PFSK-1 (cell line): ENCODE results near the gene SLC26A2.

Source experiments
- FOXP2 ChIP-seq: optimal IDR thresholded peaks from 2 replicates; pipeline ENCODE3; 2011; ENCODE audit warnings: borderline replicate concordance, control low read depth, inconsistent platforms; ENCODE audit not compliant: insufficient read depth; ENCODE audit errors: extremely low read length, extremely low read depth
- POLR2AphosphoS5 ChIP-seq: IDR thresholded peaks from 2 replicates; pipeline ENCODE4 v1.6.1; 2012; ENCODE audit warnings: low read depth, mild to moderate bottlenecking, control low read depth, low read length, moderate library complexity
- REST ChIP-seq, 2 experiments: IDR thresholded peaks; 2 replicates each; pipeline versions ENCODE4 v1.6.1 to v1.8.0; 2011 to 2012; ENCODE audit warnings: low read depth in 2 of 2, low read length in 2 of 2, control low read depth in 1 of 2, inconsistent platforms in 1 of 2, mild to moderate bottlenecking in 1 of 2, moderate library complexity in 1 of 2; ENCODE audit not compliant: insufficient read depth in 1 of 2
- SIN3A ChIP-seq: IDR thresholded peaks from 2 replicates; pipeline ENCODE4 v1.6.1; 2012; ENCODE audit warnings: mild to moderate bottlenecking, low read length, moderate library complexity, borderline replicate concordance; ENCODE audit not compliant: insufficient read depth
- TAF1 ChIP-seq: IDR thresholded peaks from 2 replicates; pipeline ENCODE4 v1.6.1; 2012; ENCODE audit warnings: low read length, control low read depth, borderline replicate concordance; ENCODE audit not compliant: insufficient read depth

Gene SLC26A2

GRCh38 chr5:150026682-150027172 lies 66.2 kb downstream of the SLC26A2 start:
- TF ChIP-seq SIN3A (no peak), FOXP2 (no peak), TAF1 (no peak), REST (IDR thresholded peaks at IDR 0.05; ENCODE audit: insufficient read depth in 1 of 2, low read depth in 2 of 2, low read length in 2 of 2) (no peak), POLR2AphosphoS5 (no peak)

- TF ChIP-seq FOXP2, result no peak
- no peak for TF ChIP-seq TAF1
- TF ChIP-seq SIN3A, result no peak
- TF ChIP-seq REST (IDR thresholded peaks at IDR 0.05; ENCODE audit: insufficient read depth in 1 of 2, low read depth in 2 of 2, low read length in 2 of 2), result no peak
- no peak for TF ChIP-seq POLR2AphosphoS5
Observed at GRCh38 chr5:150033334-150033733, 72.8 kb downstream of the SLC26A2 start.

GRCh38 chr5:150034662-150035061 lies 74.1 kb downstream of the SLC26A2 start:
- TF ChIP-seq FOXP2, result no peak
- no peak for TF ChIP-seq POLR2AphosphoS5
- no peak for TF ChIP-seq TAF1
- no peak for TF ChIP-seq REST (IDR thresholded peaks at IDR 0.05; ENCODE audit: insufficient read depth in 1 of 2, low read depth in 2 of 2, low read length in 2 of 2)

GRCh38 chr5:150035139-150035895 lies 74.8 kb downstream of the SLC26A2 start:
- no peak for TF ChIP-seq TAF1
- TF ChIP-seq SIN3A, result no peak

- no peak for TF ChIP-seq TAF1
- TF ChIP-seq FOXP2, result no peak
- no peak for TF ChIP-seq POLR2AphosphoS5
- TF ChIP-seq SIN3A, result no peak
- TF ChIP-seq REST (IDR thresholded peaks at IDR 0.05; ENCODE audit: insufficient read depth in 1 of 2, low read depth in 2 of 2, low read length in 2 of 2), result no peak
Observed at GRCh38 chr5:150036513-150036912, 76.0 kb downstream of the SLC26A2 start.
